Umbilical cord (tissue), 2 donors: ENCODE data around the gene ATXN10. TPM values are rescaled to one million over a fixed set of nuclear protein-coding genes. Genes with fewer than 3 reads are reported as not detected.
A peak's percentile ranks its signal among the peaks of the same experiment; 100 is the strongest.

ENCODE experiments used
- DNase-seq: peaks from one replicate; pipeline ENCODE4 v3.0.0-alpha.2; 2015; ENCODE audit warnings: low spot score
- total RNA-seq: library from RNA; depleted of rRNA; stranded (reverse); fragments of >200 nt; gene quantifications from one replicate; pipeline ENCODE4 v1.2.3, GENCODE V29; 2014; ENCODE audit warnings: low replicate concordance; ENCODE audit not compliant: insufficient read depth

Gene ATXN10
- total RNA-seq, 1 donor from 2014 or later: 175 TPM

- no peak for DNase-seq
These were observed 206.0 kb downstream of the ATXN10 start for GRCh38 chr22:45877651-45878050.

DNA sequence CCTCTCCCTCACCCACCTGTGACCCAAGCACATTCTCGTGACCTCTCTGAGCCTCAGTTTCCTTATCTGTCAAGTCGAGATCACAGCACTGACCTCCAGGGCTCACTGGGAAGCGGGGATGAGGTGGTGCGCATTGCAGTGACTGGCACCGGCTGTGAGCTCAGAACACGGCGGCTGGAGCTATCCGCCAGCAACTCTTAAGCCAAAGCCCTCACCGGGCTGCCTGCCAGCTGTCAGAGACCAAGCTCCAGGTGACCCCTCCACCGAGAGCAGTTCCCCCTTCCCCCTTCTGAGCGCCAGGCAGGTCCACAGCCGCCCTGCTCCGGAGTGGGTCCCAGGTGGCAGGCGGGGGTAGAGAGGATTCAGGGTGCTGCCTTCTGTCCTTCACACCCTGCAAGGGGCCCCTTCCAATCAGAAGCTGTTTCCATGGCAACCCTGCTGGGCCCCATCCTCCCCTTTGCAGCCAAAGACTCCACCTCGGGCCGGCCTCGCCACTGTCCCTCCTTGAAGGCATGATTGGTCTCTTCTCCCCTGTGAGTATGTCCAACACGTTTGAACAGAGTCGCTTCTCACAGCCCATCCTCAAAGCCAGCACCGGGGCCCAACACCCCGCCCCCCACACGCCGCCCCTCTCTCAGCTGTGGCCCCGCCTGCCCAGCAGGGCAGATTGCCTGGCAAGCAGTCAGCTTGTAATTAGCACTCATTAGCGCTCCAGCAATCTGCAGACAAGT lies 206.6 kb downstream of the ATXN10 start:
- peak; percentile 25 for DNase-seq

DNA sequence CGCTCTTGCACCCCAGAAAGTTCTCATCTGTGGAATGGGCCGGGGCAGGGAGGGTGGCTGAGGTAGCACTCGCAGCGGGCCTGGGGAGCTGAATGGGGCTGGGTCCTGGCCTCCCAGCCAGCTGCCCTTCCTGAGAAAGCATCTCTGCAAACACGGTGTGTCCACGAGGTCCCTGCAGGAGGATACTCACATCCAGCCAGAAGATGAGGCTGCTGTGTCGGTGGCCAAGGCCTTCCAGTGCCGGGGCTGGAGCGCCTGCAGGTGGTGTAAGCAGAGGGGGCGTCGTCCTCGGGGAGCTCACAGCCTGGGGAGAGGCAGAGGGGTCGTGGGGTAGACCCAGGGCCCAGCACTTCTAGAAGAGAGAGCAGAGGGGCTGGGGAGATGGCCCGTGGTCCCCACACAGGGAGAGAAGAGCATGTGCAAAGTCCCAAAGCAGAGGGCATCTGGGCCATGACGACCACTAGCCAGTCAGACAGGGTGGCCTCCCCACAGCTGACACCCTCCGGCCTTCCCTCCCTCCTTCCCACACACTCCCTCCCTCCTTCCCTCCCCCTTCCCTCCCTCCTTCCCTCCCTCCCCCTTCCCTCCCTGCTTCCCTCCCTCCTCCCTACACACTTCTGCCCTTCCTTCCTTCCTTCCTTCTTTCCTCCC lies 207.4 kb downstream of the ATXN10 start:
- no peak for DNase-seq

- DNase-seq: no peak
These were observed 207.9 kb downstream of the ATXN10 start for GRCh38 chr22:45879552-45879949.

- no peak for DNase-seq
These were observed 208.6 kb downstream of the ATXN10 start for GRCh38 chr22:45880091-45880715.

DNA sequence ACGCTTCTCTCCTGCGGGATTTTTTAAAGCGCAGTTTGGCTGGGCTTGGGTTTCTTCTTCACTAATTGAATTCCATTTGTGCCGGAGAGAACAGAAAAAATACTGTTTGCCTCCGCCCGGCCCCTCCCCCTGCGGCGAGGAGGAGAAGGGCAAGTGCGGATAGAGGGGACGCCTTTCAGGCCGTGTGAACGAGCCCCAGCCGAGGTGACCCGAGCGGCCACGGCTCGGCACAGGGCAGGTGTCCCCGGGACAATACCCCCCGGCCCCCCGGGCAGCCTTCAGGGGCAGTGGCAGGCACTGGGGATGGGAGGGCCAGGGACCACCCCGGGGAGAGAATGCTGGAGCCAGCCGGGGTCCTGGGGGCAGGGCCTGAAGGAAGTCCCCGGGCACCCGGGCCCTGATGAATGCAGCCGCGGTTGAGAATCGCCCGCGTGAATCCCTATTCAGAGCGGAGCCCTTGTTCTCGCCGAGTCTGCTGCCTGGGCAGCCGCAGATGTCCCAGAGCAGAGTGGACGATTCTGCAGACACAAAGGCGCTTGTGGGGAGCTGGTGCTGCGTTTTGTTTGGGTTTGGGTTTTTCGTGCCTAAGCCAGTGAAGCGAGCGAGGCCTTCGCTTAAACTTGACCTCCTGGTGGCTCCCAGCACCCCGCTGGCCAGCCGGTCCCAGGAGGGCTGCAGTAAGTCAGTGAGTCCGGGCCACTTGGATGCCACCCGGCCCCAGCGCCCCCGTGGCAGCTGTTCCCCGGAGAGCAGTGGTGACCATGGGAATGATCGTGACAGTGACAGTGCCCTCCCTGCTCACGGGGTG lies 209.3 kb downstream of the ATXN10 start:
- no peak for DNase-seq

DNA sequence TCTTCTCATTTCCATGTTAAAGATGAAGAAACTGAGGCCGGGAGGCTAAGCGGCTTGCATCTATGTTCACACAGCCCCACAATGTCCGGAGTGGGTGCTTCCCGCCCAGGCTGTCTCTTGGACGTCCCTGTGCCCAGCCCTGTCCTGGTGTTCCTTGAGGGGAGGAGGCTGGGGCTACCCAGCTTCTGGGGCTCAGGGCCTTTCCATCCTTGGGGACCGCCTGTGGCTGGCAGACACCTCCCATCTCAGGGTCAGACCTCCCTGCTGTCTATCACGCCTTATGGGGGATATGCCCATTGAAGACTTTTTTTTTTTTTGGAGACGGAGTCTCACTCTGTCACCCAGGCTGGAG lies 209.9 kb downstream of the ATXN10 start:
- DNase-seq: no peak

- no peak for DNase-seq
These were observed 211.5 kb downstream of the ATXN10 start for GRCh38 chr22:45882881-45883810.

GRCh38 chr22:45883811-45884170 lies 212.2 kb downstream of the ATXN10 start:
- no peak for DNase-seq

GRCh38 chr22:45884201-45885062 lies 212.8 kb downstream of the ATXN10 start:
- DNase-seq: no peak

DNA sequence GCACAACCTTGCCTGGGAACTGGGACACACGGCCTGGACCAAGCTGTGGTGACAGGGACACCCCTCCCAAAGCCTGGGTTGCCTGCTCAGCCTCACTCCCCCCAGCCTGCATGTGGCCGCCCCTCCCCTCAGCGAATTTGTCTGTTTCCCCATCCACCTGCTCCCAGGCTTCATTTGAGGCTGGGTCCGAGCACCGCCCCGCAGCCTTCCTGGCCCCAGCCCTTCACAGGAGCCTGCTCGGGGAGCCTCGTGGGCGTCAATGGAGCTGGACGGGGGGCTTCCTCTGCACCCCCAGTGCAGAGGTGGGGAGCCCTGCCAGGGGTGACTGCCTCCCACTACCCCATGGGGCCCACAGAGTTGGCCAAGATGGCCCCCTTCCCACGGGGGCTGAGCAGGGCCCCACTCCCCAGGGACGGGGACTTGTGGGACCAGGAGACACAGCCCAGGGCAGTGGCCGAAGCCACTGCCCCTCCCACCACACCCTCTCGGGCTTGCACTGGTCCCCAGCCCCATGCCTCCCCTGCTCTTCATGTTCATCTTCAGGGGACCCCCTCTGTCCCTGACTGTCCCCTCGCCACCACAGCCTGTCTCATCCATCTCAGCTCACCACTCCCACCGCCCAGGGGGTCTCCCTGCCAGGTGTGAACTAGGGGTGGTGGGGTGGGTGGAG lies 213.7 kb downstream of the ATXN10 start:
- DNase-seq: no peak

GRCh38 chr22:45885941-45886395 lies 214.3 kb downstream of the ATXN10 start:
- DNase-seq: no peak

DNA sequence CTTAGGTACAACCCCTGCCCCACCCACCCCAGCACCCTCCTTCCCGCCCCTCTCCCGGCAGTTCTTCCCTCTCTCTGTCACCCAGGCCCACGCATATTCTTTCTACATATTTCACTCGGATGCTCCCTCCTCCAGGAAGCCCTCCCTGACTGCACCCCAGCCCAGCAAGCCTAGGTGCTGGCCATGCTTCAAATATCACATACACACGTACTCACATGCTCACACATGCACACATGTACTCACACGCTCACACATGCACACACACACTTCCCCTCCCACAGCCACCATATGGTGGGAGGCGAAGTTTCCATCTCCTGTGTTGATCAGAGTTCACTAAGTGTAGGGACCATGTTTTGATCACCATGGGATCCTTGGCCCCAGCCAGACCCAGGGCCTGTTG lies 214.9 kb downstream of the ATXN10 start:
- no peak for DNase-seq

DNA sequence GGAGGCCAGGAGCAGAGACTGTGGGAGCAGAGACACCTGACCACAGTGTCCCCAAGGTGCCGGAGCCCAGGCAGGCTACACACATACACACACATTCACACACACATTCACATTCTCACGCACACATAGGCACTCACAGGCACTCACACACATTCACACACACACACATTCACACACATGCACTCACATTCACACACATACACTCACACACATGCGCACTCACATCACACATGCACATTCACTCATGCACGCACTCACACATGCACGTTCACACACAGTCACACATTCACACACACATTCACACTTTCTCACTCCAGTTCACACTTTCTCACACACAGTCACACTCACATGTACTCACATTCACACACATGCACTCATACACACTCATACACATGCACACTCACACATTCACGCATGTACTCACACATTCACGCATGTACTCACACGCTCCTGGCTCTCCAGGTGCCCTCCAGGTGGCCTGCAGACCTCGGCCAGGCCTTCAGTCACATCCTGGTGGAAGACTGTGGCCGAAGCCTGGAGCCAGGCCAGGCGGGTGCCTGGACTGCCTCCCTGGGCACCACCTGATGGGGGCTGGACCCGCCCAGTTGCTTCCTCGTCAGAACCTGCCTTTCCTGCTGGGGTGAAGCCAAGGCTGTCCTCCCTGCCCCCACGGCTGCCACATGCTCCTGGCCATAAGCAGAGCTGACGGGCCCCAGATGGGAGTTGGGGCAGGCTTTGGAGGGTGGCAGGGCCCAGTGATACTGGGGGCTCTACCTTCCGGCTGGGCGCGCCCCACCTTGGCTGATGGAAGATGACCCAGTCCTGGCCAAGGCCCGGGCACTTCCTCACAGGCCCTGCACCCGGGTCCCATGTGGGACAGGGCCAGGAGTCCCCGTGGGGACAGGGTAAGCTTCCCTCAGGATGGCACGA lies 215.8 kb downstream of the ATXN10 start:
- DNase-seq: no peak

DNA sequence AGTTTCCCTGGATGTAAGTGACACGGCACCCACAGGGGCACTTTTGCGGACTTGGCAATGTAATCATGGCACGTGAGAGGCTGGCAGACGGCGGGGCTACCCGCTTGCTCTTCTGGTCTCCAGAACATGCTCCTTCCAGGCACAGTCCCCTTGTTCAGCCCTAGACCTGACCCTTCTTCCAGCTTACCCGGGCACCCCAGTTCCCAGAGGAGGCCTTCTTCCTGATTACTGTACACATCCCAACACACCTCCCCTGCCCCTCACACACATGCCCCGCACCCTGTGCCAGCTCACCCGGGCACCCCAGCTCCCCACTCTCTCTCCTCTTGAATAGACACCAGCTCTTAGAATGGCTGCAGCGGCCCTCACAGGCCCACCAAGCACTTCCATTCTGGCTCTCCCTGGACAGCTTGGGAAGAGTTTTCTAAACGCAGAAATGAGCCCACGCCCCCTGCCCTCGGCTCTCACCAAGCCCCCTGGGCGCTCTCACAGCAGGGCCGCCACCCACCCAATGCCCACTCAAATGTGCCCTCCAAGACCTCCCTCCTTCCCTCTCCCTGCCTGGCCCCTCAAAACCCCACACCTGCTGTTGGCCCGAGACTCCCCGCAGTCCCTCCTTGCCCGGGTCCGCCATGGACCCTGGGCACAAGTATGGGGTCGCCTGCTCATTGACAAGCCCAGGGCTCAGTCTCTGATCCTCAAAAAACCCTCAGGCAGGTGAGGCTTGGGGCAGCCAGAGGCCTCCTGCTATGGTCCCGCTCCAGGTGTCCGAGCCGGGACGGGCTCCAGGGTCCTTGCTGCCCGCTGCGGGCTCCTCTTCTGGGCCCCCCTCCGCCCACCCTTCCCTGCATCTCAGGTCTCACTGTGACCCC lies 216.8 kb downstream of the ATXN10 start:
- no peak for DNase-seq

DNA sequence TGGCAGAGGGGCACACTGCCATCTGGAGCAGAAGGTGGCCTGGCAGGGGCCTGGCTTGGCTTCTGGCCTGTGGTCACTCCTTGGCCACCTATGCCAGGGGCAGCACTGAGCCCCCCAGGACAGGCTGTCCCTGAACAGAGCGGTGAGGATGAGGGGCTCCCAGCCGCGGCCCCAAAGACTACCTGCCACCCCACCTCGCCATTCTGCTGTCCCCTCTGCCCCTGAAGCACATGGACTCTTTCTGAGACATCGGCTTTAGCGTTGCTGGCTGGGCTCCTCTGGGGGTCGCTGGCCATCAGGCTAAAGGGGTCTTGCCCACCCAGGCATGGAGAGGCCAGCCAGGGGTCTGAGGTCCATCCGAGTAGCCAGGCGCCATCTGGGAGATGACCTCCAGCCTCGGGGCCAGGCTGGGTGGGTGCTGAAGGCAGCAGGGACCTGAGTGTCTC lies 217.5 kb downstream of the ATXN10 start:
- DNase-seq: no peak
